Mesenchymal stem cell (in vitro differentiated cells and primary cell): ENCODE results near the gene OXT.

Experiments used
- DNase-seq: peaks from one replicate; pipeline ENCODE4 v3.0.0-alpha.2; 2013
- H2AFZ ChIP-seq: one replicate; pipeline ENCODE4 v1.6.1; 2013; ENCODE audit warnings: low read depth, mild to moderate bottlenecking, control low read depth, inconsistent platforms, low read length, moderate library complexity
- H2AK5ac ChIP-seq: 2 replicates; pipeline ENCODE4 v1.6.1; 2013; ENCODE audit warnings: low read length, moderate library complexity, mild to moderate bottlenecking, inconsistent platforms; ENCODE audit not compliant: severe bottlenecking
- H2BK120ac ChIP-seq: one replicate; pipeline ENCODE4 v1.6.1; 2013; ENCODE audit warnings: low read depth, mild to moderate bottlenecking, inconsistent platforms, low read length, moderate library complexity
- H2BK12ac ChIP-seq, 2 experiments: one replicate each; pipeline ENCODE4 v1.6.1; 2013; ENCODE audit warnings: inconsistent platforms in 2 of 2, low read length in 2 of 2, mild to moderate bottlenecking in 2 of 2, moderate library complexity in 2 of 2, control low read depth in 1 of 2
- H2BK15ac ChIP-seq: one replicate; pipeline ENCODE4 v1.6.1; 2013; ENCODE audit warnings: mild to moderate bottlenecking, low read depth, inconsistent platforms; ENCODE audit not compliant: poor library complexity, severe bottlenecking
- H2BK5ac ChIP-seq: 2 replicates; pipeline ENCODE4 v1.6.1; 2013; ENCODE audit warnings: low read depth, mild to moderate bottlenecking, low read length, control low read depth, inconsistent platforms; ENCODE audit not compliant: poor library complexity, severe bottlenecking
- H3K14ac ChIP-seq, 2 experiments: one replicate each; pipeline ENCODE4 v1.6.1; 2013; ENCODE audit warnings: inconsistent platforms in 2 of 2, low read length in 2 of 2, control low read depth in 1 of 2, mild to moderate bottlenecking in 1 of 2, moderate library complexity in 1 of 2
- H3K18ac ChIP-seq, 2 experiments: one replicate each; pipeline ENCODE4 v1.6.1; 2013; ENCODE audit warnings: inconsistent platforms in 2 of 2, low read length in 2 of 2, control low read depth in 1 of 2, low read depth in 1 of 2, mild to moderate bottlenecking in 1 of 2
- H3K23ac ChIP-seq, 2 experiments: one replicate each; pipeline ENCODE4 v1.6.1; 2013; ENCODE audit warnings: inconsistent platforms in 2 of 2, low read length in 2 of 2, mild to moderate bottlenecking in 2 of 2, moderate library complexity in 2 of 2, control low read depth in 1 of 2
- H3K27ac ChIP-seq: 2 replicates; pipeline ENCODE4 v1.5.1; 2013; ENCODE audit warnings: mild to moderate bottlenecking, moderate library complexity, low read length, control low read depth, inconsistent platforms; ENCODE audit not compliant: poor library complexity, severe bottlenecking
- H3K27me3 ChIP-seq, 2 experiments: 2 replicates each; pipeline versions ENCODE4 v1.6.1 to v1.7.0; 2013; ENCODE audit warnings: low read length in 2 of 2, mild to moderate bottlenecking in 2 of 2, moderate library complexity in 2 of 2, control low read depth in 1 of 2, inconsistent platforms in 1 of 2; ENCODE audit not compliant: control insufficient read depth in 1 of 2, insufficient read depth in 1 of 2
- H3K36me3 ChIP-seq, 2 experiments: 2 replicates each; pipeline versions ENCODE4 v1.6.1 to v1.7.0; 2013; ENCODE audit warnings: low read length in 2 of 2, control low read depth in 1 of 2, inconsistent platforms in 1 of 2, low read depth in 1 of 2, mild to moderate bottlenecking in 1 of 2; ENCODE audit not compliant: insufficient read depth in 2 of 2, control insufficient read depth in 1 of 2
- H3K4ac ChIP-seq, 2 experiments: one replicate each; pipeline ENCODE4 v1.6.1; 2013; ENCODE audit warnings: inconsistent platforms in 2 of 2, low read length in 2 of 2, mild to moderate bottlenecking in 2 of 2, moderate library complexity in 2 of 2, control low read depth in 1 of 2, low read depth in 1 of 2
- H3K4me1 ChIP-seq: 2 replicates; pipeline ENCODE4 v1.6.1; 2013; ENCODE audit warnings: low read depth, low read length, control low read depth; ENCODE audit not compliant: control insufficient read depth, insufficient read depth
- H3K4me2 ChIP-seq: 2 replicates; pipeline ENCODE4 v1.6.1; 2013; ENCODE audit warnings: low read length, mild to moderate bottlenecking, inconsistent platforms; ENCODE audit not compliant: poor library complexity, severe bottlenecking
- H3K4me3 ChIP-seq, 2 experiments: 2 replicates each; pipeline versions ENCODE4 v1.5.1 to v1.7.0; 2013; ENCODE audit warnings: low read length in 2 of 2, mild to moderate bottlenecking in 2 of 2, control low read depth in 1 of 2, low read depth in 1 of 2; ENCODE audit not compliant: insufficient read depth in 1 of 2
- H3K79me1 ChIP-seq: replicated peaks from 2 replicates; pipeline ENCODE4 v1.6.1; 2013; ENCODE audit warnings: mild to moderate bottlenecking, control low read depth, low read length, inconsistent platforms; ENCODE audit not compliant: poor library complexity, severe bottlenecking
- H3K9ac ChIP-seq: 2 replicates; pipeline ENCODE4 v1.7.0; 2013; ENCODE audit warnings: mild to moderate bottlenecking, low read length, moderate library complexity
- H3K9me3 ChIP-seq: 2 replicates; pipeline ENCODE4 v1.7.0; 2013; ENCODE audit warnings: mild to moderate bottlenecking, low read length; ENCODE audit not compliant: control insufficient read depth
- H4K8ac ChIP-seq: one replicate; pipeline ENCODE4 v1.6.1; 2013; ENCODE audit warnings: inconsistent platforms, mild to moderate bottlenecking, low read length, moderate library complexity
- H4K91ac ChIP-seq: one replicate; pipeline ENCODE4 v1.6.1; 2013; ENCODE audit warnings: mild to moderate bottlenecking, low read length, inconsistent platforms
- WGBS: methylation state at CpG from one replicate; pipeline ENCODE4 v1.1.7; 2013; ENCODE audit warnings: mixed read lengths; 5-methylcytosine and 5-hydroxymethylcytosine counted together

Gene OXT

GRCh38 chr20:3038454-3038853 is 33.0 kb upstream of the OXT start:
- Histone ChIP-seq H2BK120ac (no peak overlapping the region), H3K4me1 (peaks cover 10% of the 10 kb centered on the region)

GRCh38 chr20:3039426-3039825 is 32.0 kb upstream of the OXT start:
- Histone ChIP-seq H3K23ac (no peak overlapping the region), H3K18ac (no peak overlapping the region), H4K91ac (no peak overlapping the region), H2AK5ac (no peak overlapping the region), H2BK5ac (no peak overlapping the region), H3K4me2 (no peak overlapping the region), H2BK15ac (no peak overlapping the region), H3K36me3 (peaks cover 64 to 72% of the 10 kb centered on the region in 2 experiments), H3K27ac (no peak overlapping the region), H2AFZ (no peak overlapping the region), H3K4me3 (no peak overlapping the region), H3K79me1 (no peaks in the 10 kb centered on the region), H3K14ac (no peak overlapping the region), H3K9ac (no peak overlapping the region), H2BK12ac (no peak overlapping the region), H3K27me3 (no peaks in the 10 kb centered on the region), H2BK120ac (no peak overlapping the region), H4K8ac (no peak overlapping the region), H3K4me1 (peaks cover 11% of the 10 kb centered on the region), H3K4ac (no peak overlapping the region), H3K9me3 (no peaks in the 10 kb centered on the region)
- no peak for DNase-seq
- 90% methylated on average over 3 of the region's 4 CpGs for WGBS

More at GRCh38 chr20:3038454-3038853, 33.0 kb upstream of the OXT start:
- no peak overlapping the region for H3K4ac ChIP-seq
- no peak overlapping the region for H4K91ac ChIP-seq
- no peaks in the 10 kb centered on the region for H3K27me3 ChIP-seq
- H3K79me1 ChIP-seq = no peaks in the 10 kb centered on the region
- WGBS = 95% methylated on average over 5 of the region's 5 CpGs
- no peak for DNase-seq
- H3K36me3 ChIP-seq = peaks cover 58 to 76% of the 10 kb centered on the region in 2 experiments
- H3K14ac ChIP-seq = no peak overlapping the region
- no peaks in the 10 kb centered on the region for H3K9me3 ChIP-seq
- no peak overlapping the region for H3K23ac ChIP-seq
- H2BK15ac ChIP-seq = no peak overlapping the region
- no peak overlapping the region for H2BK12ac ChIP-seq
- H3K4me2 ChIP-seq = no peak overlapping the region
- no peak overlapping the region for H3K18ac ChIP-seq
- no peak overlapping the region for H2AFZ ChIP-seq
- H3K27ac ChIP-seq = no peak overlapping the region
- no peak overlapping the region for H4K8ac ChIP-seq
- H2AK5ac ChIP-seq = no peak overlapping the region
- H3K4me3 ChIP-seq = no peak overlapping the region
- no peak overlapping the region for H3K9ac ChIP-seq
- no peak overlapping the region for H2BK5ac ChIP-seq

- Histone ChIP-seq H3K4me1 (peaks cover 17% of the 10 kb centered on the region), H3K4me3 (no peak overlapping the region), H3K9me3 (no peaks in the 10 kb centered on the region), H2BK5ac (no peak overlapping the region), H4K8ac (no peak overlapping the region), H2AK5ac (no peak overlapping the region), H3K4me2 (no peak overlapping the region), H3K18ac (no peak overlapping the region), H2AFZ (no peak overlapping the region), H3K9ac (no peak overlapping the region), H3K4ac (no peak overlapping the region), H3K27me3 (no peaks in the 10 kb centered on the region), H2BK120ac (no peak overlapping the region), H2BK12ac (no peak overlapping the region), H2BK15ac (no peak overlapping the region), H3K23ac (no peak overlapping the region), H3K79me1 (no peaks in the 10 kb centered on the region), H3K27ac (no peak overlapping the region), H4K91ac (peak overlapping the region; percentile 20), H3K14ac (no peak overlapping the region), H3K36me3 (peaks cover 66 to 67% of the 10 kb centered on the region in 2 experiments)
- DNase-seq = no peak
- 94% methylated on average over 8 of the region's 8 CpGs for WGBS
These were observed 31.3 kb upstream of the OXT start for GRCh38 chr20:3040086-3040485.

- H3K4me1 ChIP-seq = peaks cover 21% of the 10 kb centered on the region
- H3K23ac ChIP-seq = no peak overlapping the region
- no peak overlapping the region for H3K18ac ChIP-seq
- peaks cover 47 to 49% of the 10 kb centered on the region in 2 experiments for H3K36me3 ChIP-seq
- WGBS = 89% methylated on average over 10 of the region's 10 CpGs
- H3K9me3 ChIP-seq = no peaks in the 10 kb centered on the region
- H2BK120ac ChIP-seq = no peak overlapping the region
- no peak overlapping the region for H2AK5ac ChIP-seq
- no peak overlapping the region for H3K4me3 ChIP-seq
- peak overlapping the region; percentile 11 for H3K27ac ChIP-seq
- no peaks in the 10 kb centered on the region for H3K27me3 ChIP-seq
- peak overlapping the region; percentile 41 for H3K9ac ChIP-seq
- H3K4me2 ChIP-seq = no peak overlapping the region
- no peak overlapping the region for H2BK15ac ChIP-seq
- H3K4ac ChIP-seq = no peak overlapping the region
- H2AFZ ChIP-seq = no peak overlapping the region
- no peak for DNase-seq
- peaks cover 3% of the 10 kb centered on the region for H3K79me1 ChIP-seq
- no peak overlapping the region for H4K8ac ChIP-seq
- no peak overlapping the region for H2BK12ac ChIP-seq
- H2BK5ac ChIP-seq = no peak overlapping the region
- H4K91ac ChIP-seq = no peak overlapping the region
- no peak overlapping the region for H3K14ac ChIP-seq
These were observed 29.5 kb upstream of the OXT start for GRCh38 chr20:3041854-3042409.
